Ishikawa (cell line): ENCODE measurements around the gene RETSAT.

ENCODE experiments used
- CEBPB ChIP-seq: IDR thresholded peaks from 2 replicates; pipeline ENCODE4 v1.6.1; 2012
- EGR1 ChIP-seq: IDR thresholded peaks from 2 replicates; pipeline ENCODE4 v1.6.1; 2012
- EP300 ChIP-seq: IDR thresholded peaks from 2 replicates; pipeline ENCODE4 v1.6.1; 2012; ENCODE audit warnings: borderline replicate concordance

GRCh38 chr2:85368921-85369320, 14.6 kb upstream of the RETSAT start:
- TF ChIP-seq CEBPB (no peak), EP300 (no peak), EGR1 (no peak)
